Liver (tissue), 3 donors: ENCODE data around the gene JAK2.

Source experiments
- GABPA ChIP-seq, 2 donors: IDR thresholded peaks in 1 of 2; conservative IDR thresholded peaks in 1 of 2; 2 replicates each; pipeline ENCODE4 v1.6.1; 2016; ENCODE audit warnings: antibody characterized with exemption in 2 of 2, mild to moderate bottlenecking in 1 of 2, moderate library complexity in 1 of 2
- JUND ChIP-seq, 2 donors: IDR thresholded peaks; 2 replicates each; pipeline ENCODE4 v1.6.1; 2016; ENCODE audit warnings: antibody characterized with exemption in 2 of 2
- SP1 ChIP-seq: IDR thresholded peaks from 2 replicates; pipeline ENCODE4 v1.6.1; 2018; ENCODE audit warnings: antibody characterized with exemption, mild to moderate bottlenecking
- TAF1 ChIP-seq: conservative IDR thresholded peaks from 2 replicates; pipeline ENCODE4 v1.6.1; 2016; ENCODE audit warnings: antibody characterized with exemption, mild to moderate bottlenecking
- YY1 ChIP-seq: IDR thresholded peaks from 2 replicates; pipeline ENCODE4 v1.6.1; 2016; ENCODE audit warnings: antibody characterized with exemption, mild to moderate bottlenecking
- ZBTB33 ChIP-seq: IDR thresholded peaks from 2 replicates; pipeline ENCODE4 v1.6.1; 2016; ENCODE audit warnings: antibody characterized with exemption
- TF ChIP-seq, protein P1 (sequence below): IDR thresholded peaks from 2 replicates; pipeline ENCODE4 v1.6.1; 2016; ENCODE audit warnings: antibody characterized with exemption, mild to moderate bottlenecking
- TF ChIP-seq, protein P2 (sequence below): fragments of 150-350 bp; IDR thresholded peaks from 2 replicates; pipeline ENCODE4 v1.5.1; 2017; ENCODE audit warnings: improper control_type of control experiment, low read depth, low read length; ENCODE audit not compliant: missing input control
- TF ChIP-seq, protein P3 (sequence below): IDR thresholded peaks from 2 replicates; pipeline ENCODE4 v1.6.1; 2016; ENCODE audit warnings: antibody characterized with exemption
- donor health status: healthy.
- donor health status: healthy.

GRCh38 chr9:5004481-5004880, 19.4 kb downstream of the JAK2 start:
- TF ChIP-seq, protein P1, sequence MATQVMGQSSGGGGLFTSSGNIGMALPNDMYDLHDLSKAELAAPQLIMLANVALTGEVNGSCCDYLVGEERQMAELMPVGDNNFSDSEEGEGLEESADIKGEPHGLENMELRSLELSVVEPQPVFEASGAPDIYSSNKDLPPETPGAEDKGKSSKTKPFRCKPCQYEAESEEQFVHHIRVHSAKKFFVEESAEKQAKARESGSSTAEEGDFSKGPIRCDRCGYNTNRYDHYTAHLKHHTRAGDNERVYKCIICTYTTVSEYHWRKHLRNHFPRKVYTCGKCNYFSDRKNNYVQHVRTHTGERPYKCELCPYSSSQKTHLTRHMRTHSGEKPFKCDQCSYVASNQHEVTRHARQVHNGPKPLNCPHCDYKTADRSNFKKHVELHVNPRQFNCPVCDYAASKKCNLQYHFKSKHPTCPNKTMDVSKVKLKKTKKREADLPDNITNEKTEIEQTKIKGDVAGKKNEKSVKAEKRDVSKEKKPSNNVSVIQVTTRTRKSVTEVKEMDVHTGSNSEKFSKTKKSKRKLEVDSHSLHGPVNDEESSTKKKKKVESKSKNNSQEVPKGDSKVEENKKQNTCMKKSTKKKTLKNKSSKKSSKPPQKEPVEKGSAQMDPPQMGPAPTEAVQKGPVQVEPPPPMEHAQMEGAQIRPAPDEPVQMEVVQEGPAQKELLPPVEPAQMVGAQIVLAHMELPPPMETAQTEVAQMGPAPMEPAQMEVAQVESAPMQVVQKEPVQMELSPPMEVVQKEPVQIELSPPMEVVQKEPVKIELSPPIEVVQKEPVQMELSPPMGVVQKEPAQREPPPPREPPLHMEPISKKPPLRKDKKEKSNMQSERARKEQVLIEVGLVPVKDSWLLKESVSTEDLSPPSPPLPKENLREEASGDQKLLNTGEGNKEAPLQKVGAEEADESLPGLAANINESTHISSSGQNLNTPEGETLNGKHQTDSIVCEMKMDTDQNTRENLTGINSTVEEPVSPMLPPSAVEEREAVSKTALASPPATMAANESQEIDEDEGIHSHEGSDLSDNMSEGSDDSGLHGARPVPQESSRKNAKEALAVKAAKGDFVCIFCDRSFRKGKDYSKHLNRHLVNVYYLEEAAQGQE: no peak
- TF ChIP-seq, protein P2, sequence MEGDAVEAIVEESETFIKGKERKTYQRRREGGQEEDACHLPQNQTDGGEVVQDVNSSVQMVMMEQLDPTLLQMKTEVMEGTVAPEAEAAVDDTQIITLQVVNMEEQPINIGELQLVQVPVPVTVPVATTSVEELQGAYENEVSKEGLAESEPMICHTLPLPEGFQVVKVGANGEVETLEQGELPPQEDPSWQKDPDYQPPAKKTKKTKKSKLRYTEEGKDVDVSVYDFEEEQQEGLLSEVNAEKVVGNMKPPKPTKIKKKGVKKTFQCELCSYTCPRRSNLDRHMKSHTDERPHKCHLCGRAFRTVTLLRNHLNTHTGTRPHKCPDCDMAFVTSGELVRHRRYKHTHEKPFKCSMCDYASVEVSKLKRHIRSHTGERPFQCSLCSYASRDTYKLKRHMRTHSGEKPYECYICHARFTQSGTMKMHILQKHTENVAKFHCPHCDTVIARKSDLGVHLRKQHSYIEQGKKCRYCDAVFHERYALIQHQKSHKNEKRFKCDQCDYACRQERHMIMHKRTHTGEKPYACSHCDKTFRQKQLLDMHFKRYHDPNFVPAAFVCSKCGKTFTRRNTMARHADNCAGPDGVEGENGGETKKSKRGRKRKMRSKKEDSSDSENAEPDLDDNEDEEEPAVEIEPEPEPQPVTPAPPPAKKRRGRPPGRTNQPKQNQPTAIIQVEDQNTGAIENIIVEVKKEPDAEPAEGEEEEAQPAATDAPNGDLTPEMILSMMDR: no peak
- TF ChIP-seq GABPA (IDR thresholded peaks at IDR 0.05 in 1 of 2, conservative IDR thresholded peaks at IDR 0.05 in 1 of 2) (no peak), SP1 (no peak), JUND (IDR thresholded peaks at IDR 0.05) (no peak), TAF1 (no peak), YY1 (no peak), ZBTB33 (no peak)
- TF ChIP-seq, protein P3, sequence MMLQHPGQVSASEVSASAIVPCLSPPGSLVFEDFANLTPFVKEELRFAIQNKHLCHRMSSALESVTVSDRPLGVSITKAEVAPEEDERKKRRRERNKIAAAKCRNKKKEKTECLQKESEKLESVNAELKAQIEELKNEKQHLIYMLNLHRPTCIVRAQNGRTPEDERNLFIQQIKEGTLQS: no peak
